Endothelial cell of hepatic sinusoid (primary cell): ENCODE data around the gene KCNJ12.
"Not testable (repeated sequence)": the region's sequence is repeated elsewhere in the genome, so short reads cannot be mapped to it uniquely, and the experiment has no call there.

Experiments
- in situ Hi-C: cut with HindIII; loops from 2 replicates; pipeline ENCODE4 v1.10.0; 2017; ENCODE audit warnings: low sequenced_read_pairs

Gene KCNJ12

DNA sequence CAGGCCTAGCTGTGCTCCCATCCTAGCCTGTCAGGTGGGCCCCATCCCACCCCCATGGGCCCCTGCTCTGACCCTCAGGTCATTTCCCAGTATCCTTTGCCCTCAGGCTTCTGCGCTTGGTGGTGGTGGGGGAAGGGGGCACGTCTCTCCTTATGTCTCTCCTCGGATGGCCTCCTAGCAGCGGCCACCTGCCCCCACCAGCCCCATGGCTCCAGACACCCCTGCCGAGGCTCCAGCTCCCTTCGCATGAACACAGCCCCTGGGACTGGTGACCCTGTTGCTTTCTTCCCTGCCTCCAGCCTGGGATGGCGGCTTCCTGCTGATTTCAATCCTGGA, 27.3 kb upstream of the KCNJ12 start:
- in situ Hi-C loops, result not testable (repeated sequence)

DNA sequence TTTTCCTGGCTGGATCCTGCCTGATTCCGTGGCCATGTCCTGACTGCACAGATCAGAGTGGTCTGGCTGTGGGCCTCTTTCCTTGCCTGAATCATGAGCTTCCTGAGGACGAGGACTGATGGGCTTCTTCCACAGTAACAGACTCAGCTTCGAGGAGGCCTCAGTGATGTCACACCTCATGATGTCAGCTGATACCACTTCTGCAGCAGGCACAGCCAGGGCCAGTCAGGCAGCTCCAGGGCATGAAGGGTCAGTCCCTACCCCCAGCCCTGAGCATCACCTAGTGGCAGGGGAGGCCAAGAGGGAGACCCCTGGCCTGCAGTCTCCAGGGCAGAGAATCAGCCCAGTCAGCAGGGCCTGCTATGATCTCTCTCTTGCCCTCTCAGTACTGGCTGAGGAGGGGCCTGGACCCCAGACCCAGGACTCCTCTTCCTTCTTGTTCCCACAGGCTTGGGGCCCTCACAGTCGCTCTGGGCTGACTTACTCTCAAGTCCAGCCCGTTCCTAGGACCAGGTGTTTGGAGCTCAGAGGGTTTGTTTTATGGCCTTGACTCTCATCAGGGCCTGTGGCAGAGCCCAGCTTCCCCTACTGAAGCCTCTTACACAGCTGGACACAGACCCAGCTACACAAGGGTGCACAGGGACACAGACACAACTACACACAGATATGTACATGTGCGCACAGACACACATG, 26.7 kb upstream of the KCNJ12 start:
- in situ Hi-C loops, result not testable (repeated sequence)

DNA sequence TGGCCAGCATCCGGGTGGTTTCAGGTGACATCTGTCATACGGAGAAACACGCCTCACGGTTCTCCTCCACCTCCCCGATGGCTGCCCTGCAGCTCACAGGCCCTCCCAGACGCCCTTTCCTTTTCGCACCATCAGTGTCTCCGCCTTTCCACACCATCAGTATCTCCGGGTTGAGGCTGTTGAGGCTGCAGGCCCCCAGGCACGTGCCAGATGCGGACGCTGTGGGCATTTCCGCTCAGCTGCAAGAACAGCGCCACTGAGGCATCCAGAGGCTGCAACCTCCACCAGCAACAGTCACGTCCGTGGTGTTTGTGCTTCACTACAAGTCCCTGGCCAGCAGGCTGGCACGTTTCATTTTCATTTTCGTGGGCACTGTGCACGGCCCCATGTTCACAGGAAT, 25.7 kb upstream of the KCNJ12 start:
- in situ Hi-C loops, result not testable (repeated sequence)

DNA sequence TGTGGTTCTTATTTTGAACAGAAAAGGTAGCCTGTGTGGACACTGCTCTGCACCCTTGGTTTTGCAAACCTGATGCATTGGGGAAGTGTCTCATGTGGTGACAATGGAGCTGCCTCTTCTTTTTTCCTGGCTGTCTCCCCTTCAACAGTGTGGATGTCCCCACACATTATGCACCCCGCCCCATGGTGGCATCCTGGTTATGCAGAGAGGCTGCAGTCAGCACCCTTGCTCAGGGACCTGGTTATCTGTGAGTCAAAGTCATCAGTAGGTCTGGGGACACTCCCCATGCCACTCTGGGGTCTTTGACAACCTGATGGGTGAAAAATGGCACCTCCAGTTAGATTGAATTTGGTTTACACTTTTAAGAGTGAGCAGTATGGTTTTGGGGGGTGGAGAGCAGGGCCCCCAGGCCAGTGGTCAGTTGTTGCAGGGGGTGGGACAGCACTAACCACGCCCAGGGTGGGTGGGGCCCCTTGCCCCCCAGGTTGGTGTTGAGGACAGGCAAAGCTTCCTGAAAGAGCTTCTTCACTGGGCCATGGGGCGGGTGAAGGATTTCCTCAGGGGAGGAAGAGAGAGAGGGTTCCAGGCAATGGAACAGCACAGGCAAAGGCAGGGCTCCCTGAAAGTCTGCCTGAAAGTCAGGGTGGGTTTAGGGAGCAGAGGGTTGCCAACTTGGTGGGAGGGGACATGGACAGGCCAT, 24.6 kb upstream of the KCNJ12 start:
- in situ Hi-C loops, result no loop called here

DNA sequence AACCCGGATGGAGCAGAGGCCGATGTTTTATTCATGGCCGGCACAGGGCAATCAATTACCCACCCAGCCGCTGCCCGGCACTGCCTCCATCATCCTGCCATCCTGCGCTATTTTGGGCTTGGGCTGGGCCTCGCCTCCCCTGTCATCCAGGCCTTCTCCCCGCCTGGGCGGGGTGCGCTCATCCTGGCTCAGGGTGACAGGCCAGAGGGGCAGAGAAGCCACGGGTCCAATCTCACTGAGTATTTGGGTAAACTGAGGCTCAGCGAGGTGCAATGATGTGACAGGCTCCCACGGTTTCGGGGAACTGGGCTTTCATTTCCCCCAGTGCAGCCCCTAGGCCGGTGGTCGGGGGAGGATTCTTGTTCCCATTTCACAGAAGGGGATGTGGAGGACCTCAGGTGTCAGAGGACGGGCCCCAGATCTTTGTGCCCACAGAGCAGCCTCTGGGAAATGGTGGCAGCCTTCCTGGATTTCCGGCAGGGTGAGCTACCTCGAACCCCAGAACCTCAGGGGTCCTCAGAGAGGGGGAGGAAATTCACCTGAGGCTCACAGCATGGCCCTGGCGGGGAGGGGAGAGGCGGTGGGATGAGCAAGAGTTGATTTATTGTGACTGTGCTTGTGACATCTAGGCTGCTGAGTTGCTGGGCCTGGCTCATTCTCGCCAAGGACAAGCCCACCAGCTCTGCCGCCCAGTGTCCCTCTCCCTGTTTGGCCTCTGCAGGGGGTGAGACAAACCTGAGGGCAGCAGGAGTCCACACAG, 23.8 kb upstream of the KCNJ12 start:
- in situ Hi-C loops, result no loop called here

DNA sequence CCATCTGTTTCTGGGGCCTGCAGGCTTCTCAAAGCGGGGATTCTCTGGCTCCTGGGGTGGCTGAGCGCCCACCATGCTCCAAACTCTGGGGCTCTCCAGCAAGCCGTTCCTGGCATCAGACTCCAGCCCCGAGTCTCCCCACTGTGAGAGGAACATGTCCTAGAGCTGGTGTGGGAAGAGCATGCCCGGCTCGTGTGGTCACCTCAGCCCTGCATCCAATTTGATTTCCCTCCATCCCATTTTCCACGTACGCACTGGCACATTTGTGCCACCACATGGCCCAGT, 23.2 kb upstream of the KCNJ12 start:
- in situ Hi-C loops, result no loop called here

DNA sequence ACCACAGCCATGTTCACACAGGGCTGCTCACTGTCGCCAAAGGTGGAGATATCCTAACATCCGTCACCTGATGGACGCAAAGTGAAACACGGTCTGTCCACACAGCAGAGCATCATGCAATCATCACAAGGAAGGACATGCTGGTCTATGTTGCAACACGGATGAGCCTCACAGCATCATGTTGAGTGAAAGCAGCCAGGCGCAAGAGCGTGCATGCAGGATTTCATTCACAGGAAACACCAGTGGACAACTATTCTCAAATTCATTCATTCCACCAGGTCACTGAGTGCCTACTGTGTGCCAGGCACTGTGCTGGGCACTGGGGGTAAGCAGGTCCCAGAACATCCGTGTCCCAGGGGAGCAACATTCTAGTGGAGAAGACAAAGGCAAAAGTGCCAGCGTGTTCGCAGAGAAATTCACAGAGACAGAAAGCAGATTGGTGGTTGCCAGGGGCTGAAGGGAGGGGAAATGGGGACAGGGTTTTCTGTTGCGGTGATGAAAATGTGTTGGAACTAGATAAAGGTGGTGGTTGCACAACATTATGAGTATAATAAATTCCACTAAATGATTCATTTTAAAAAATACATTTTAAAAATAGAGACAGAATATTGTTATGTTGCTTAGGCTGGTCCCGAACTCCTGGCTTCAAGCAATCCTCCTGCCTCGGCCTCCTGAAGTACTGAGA, 22.7 kb upstream of the KCNJ12 start:
- in situ Hi-C loops, result no loop called here

DNA sequence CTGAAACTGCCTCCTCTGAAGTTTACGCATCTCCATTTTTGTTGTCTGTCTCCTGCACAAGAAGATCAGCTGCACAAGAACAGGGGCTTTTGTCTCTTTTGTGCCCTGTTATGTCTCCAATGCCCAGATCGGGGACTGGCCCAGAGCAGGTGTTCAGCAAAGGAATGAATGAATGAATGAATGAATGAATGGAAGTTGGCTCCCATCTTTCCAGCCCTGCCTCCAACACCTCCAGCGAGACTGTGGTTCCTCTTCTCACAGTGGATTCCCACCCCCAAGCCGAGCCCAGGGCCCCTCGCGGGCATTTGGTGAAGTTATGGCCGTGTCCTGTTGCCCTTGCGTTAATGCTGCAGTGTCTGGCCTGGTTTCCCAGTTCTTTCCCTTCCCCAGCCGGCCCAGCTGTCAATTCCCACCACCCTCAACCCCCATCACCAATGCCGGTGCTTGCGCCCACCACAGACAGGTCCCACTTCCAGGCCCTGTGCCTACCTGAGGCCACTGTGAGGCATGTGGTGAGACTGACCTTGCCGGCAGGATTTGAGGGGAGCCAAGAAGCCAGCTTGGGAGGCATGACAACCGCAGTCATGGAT, 21.3 kb upstream of the KCNJ12 start:
- in situ Hi-C loops, result no loop called here

DNA sequence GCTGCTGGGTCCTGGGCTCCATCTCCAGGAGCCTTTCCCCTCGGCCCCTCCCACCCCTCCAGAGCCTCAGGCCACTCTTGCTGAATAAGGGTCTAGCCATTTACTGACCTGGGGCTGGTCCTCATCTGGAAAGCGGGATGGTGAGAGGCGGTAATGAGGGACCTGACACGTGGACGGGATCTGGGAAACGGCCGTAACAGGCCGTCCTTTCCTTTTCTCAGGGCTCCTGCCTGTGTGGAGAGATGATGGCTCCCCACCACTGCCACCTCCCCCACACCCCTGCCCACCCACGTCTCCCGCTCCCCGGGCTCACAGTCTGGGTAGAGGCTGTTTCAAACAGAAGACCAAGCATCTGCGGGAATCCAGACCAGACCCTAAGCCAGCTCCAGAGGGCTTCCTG, 20.6 kb upstream of the KCNJ12 start:
- in situ Hi-C loops, result no loop called here

DNA sequence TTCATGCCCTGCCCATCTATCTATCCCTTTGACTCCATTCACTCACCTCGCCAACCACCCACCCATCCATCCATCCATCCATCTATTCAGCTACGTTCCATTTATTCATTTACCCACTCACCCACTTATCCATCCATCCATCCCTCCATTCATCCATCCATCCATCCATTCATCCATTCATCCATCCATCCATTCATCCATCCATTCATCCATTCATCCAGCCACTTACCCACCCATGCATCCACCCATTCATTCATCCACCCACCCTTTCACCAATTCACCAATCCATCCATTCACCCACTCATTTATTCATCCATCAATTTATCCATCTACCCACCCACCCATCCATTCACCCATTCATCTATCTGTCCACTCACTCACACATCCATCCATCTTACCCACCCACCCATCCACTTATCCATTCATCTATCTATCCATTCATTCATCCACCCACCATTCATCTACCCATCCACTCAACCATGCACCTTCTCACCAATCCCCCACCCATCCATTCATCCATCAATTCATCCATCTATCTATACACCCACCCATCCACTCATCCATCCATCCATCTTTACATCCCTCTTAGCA, 19.5 kb upstream of the KCNJ12 start:
- in situ Hi-C loops, result no loop called here

DNA sequence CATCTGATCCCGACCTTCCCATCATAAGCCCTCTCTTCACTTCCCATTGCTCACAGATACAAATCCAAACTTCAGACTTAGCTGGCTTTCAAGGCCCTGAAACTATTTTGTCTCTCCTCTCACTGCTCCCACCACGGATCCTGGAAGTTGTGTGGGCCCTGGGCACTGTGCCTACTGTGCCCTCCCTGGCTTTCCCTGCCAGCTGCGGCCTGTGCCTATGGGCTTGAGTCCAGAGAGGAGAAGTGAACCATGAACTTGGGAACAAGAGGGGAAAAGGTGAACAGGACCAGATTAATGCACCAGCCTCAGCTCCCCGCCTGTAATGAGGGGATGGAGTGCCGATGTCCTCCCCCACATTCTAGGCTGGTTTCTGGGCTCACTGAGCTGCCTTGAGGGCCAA, 18.9 kb upstream of the KCNJ12 start:
- in situ Hi-C loops, result no loop called here

DNA sequence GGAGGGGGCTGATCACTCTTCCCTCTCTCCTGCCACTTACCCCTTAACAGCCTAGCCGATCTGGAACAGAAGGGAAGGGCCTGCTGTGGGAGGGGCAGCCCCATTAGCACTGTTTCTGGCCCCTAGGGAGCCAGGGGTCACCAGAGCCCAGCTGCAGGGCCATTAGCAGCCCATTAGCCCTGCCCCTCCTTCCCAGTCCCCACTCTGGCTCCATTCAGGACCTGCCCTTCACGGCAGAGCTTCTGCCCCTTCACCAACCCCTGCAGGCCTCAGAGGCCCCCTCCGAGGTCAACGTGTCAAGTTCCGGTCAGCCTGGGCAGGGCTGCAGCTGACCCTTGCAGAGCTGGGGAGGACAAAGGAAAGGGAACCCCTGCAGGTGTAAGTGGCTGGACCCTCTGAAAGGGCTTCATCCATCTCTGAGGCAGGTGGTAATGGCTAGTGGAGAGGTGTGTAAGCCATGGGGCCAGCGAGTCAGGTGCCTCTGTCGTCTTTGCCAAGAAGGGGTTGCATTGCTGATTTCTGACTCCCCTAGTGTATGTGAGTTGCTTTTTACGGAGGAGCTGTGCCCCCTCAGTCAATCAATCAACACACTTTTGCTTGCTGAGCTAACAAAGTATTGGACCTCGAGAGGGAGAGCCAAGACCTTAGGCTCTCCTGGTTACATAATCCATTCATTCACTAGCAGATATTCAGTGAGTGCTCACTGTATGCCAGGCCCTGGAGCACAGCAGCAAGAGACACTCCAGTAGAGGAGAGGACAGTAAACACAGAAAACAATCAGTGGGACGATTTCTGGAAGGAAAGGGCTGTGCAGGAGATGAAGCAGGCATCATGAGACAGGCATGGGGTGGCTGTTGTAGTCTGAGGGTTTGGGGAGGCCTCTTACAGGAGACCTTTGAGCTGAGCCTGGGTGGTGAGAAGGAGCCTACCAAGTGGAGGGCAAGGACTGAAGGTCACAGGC, 18.2 kb upstream of the KCNJ12 start:
- in situ Hi-C loops, result no loop called here

DNA sequence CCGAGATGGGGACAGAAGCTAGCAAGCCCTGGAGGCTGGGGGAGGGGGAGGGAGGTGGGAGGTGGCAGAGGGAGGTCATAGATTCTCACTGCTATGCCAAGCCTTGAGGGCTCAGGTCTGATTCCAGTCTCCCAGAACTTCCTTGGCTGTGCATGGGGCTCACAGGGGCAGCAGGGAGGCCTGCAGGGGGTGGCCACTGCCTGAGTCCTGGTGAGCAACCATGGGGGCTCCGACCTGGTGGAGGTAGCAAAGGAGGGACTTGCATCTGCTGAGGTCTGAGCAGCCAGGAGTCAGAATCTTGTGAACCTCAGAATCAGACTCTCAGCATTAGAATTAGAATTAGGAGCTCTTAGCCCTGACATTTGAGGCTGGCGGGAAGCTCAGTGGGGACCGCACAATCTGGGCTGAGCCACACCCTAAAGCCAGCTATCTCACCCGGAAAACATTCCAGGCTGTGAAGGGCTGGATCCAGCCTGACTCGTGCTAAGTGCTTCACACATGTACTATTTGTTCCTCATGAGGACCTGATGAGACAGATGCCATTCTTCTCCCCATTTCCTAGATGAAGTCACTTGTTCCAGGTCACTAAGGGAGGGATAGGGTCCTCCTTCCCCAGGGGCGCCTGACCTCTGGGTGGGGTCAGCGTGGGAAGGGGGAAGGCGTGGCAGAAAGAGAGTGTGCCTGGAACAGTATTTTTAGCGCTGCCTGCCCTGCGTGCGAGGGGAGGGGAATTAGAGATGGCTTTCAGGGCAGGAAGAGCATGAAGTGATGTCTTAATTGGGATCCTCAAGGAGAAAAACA, 17.3 kb upstream of the KCNJ12 start:
- in situ Hi-C loops, result no loop called here

DNA sequence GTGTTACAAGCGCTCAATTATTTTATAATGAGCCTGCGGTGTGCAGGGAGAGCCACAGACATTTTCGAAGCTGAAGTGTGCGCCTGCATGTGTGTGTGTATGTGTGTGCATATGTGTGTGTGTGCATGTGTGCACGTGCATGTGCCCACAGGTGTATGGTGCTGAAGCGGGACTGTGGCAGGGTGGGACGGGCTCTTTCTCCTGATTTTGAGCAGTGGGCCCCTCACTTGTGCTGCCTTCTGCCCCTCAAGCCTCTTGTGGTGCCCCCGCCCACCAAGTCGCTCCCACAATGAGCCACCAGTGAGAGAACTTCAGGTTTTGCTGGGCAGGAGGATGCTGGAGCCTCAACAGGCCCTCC, 16.7 kb upstream of the KCNJ12 start:
- in situ Hi-C loops, result no loop called here

DNA sequence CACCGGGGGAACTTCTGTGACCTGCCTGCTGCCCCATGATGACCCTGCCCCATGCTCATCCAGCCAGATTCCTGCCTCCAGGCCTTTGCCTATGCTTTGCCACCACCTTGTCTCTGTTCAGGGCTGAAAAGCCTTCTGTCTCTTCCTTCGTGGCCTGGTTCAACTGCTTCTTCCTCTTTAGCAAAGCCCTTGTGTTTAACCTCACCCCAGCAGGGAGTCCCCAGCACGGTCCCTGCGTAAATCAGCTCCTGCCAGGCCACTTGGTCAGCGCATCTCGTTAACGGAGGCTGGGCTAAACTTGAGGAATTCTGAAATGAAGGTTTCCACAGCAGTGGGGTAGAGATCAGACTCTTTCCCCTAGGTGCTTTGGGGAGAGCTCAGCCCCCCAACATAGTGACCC, 16.1 kb upstream of the KCNJ12 start:
- in situ Hi-C loops, result no loop called here

DNA sequence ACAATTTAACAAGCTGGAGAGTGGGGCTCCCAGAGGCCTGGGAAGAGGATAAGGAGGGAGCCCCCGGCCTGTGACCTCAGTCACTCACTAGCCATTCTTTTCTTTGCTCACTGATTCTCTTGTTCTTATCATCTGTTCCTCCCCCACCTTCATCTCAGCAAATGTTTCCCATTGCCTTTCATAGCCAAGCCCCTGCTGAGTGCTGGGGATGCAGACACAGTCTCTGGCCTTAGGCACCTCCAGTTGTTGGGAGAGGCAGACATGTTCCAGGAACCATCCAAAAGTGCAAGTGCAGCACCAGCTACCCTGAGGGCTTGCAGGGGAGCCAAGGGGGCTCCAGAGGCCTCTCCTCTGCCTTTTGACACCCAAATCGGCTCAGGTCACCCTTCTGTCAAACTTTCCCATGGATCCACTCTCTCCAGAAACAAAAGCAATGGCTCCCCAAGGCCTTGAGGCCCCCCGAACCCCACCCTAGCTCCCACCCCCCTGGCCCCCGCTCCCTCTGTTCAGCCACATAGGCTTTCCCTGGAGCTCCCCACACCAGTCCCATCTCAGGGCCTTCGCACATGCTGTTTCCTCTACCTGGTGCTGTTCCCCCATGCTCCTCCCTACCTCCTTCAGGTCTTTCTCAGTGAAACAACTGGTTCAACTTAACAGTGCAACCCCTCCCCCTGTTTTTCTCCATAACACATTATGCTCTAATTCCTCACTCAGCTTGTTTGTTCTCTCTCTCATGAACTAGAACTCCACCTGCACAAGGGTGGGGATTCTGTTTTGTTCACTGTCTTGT, 14.9 kb upstream of the KCNJ12 start:
- in situ Hi-C loops, result no loop called here

DNA sequence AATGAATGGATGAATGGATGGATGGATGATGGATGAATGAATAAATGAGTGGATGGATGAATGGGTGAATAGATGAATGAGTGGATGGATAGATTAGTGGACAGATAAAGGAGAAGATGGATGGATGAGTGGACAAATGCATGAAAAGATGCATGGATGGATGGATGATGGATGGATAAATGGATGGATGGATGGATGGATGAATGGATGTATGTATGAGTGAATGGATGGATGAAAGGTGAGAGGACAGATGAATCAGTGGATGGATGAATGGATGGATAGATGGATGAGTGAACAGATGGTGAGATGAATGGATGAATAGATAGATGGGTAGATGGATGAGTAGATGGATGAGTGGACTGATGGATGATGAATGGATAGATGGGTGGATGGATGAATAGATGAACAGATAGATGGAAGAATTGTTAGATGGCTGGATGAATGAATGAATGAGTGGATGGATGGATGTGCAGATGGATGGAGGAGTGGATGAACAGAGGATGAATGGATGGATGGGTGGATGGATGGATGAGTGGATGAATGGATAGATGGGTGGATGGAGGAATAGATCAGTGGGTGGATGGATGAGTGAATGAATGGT, 13.7 kb upstream of the KCNJ12 start:
- in situ Hi-C loops, result no loop called here
